HG03196 (cell line): ENCODE measurements around the gene PC.

Source experiments
- ATAC-seq: cut with Tn5 transposase; IDR thresholded peaks from one replicate; pipeline ENCODE4 v1.9.1; 2021; ENCODE audit not compliant: unreplicated experiment

PC gene

DNA sequence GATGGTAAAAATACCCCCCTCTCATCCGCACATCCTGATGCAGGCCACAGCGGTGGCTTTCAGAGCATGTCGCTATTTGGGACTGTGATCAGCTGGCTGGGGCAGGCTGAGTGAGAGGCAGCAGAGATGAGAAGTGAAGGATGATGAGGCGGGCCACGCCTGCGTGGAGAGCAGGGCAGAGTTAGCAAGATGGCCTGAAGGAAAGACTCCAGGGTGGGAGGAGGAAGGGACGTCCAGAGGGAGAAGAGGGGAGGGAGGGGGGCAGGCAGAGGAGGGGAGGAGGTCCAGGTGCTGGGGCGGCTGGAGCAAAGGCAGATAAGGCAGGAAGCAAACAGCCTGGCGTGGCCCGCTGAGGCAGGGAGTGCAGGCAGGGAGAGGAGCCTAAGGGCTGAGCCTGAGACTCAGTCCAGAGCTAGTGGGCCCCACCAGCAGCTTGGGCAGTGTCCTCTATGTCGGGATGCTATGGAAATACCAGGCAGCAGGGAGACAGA is 72.2 kb downstream of the PC start:
- no peak for ATAC-seq

DNA sequence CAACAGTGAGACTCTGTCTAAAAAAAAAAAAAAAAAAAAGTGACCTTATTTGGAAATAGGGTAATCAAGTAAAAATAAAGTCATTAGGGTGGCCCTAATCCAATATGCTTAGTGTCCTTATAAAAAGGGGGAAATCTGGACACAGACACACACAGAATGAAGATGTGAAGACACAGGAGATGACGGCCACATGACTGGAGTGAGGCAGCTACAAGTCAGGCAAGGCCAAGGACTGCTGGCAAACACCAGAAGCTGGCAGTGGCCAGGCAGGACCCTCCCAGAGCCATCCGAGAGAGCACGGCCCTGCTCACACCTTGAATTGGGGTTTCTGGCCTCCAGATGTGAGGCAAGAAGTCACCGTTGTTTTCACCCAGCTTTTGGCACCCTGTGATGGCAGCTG is 72.7 kb downstream of the PC start:
- ATAC-seq, result no peak

DNA sequence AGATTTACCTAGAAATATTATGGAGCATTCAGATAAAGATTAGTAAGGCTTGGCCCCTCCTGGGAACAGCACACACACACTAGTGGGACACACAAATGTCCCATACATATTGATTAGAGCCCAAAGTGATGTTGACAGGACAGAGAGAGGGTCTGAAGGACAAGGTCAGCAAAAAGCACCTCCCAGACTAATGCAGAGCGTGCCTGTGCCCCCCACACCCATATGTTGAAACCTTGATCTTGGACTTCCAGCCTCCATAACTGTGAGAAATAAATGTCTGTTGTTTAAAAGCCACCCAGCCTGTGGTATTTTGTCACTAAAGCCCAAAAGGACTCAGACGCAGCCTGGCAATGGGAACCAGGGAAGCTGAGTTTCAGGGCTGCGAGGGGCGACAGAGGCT is 73.7 kb downstream of the PC start:
- no peak for ATAC-seq

DNA sequence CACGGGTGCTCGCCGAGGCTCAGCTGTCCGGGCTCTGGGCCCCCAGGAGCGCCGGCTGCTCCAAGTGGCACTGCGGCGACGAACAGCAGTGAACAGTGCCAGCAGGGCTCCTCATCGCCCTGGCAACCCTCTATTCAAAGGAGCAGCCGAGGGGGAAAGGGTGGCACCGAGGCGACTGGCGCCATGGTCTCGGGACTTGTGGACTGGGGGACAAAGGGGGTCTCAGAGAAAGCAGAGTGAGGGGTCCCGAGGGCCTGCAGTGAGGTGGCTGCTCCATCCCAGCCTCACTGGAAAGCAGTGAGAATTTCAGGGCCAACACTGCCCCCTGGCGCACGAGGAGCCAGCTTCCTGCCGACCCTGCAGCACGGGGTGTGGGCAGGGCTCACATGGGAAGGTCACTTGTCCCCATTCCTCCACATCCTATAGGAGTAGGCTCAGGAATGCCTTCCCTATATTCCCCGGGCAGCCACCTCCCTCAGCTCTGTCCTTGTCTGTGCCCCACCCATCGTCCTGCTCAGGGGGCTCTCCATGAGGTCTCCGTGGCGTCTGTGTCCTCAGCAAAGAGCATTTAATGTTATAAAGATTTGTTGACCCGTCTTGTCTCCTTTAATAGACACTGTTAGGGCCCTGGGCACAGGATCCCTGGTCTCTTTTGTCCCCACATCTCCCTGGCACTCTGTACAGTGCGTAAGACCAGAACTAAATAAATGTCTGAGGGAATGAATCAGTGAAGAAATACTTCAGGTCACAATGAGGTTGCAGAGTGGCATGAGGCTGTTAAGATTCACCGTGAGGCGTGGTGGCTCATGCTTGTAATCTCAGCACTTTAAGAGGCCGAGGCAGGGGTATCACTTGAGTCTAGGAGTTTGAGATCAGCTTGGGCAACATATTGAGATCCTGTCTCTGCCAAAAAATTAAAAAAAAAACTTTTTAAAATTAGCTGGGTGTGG is 74.9 kb downstream of the PC start:
- ATAC-seq, result no peak

DNA sequence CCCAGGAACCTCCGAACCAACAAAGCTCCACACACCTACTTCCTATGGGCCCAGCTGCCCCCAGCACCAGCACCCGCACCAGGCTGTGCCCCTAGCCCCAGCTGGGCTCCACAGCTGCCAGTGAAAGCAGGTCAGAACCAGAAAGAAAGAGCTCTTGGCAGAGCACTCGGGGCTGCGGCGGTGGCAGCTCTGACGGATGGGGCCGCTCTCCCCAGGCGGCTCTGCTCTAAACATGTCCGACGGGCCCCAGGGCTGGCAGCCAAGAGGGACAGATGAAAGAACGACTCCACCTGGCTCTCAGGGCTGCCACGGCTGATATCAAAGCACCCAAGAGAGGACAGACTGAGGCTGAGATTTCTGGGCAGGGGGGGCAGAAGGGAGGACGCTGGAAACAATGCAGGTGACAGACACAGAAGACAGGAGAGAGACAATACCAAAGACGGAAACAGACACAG is 75.6 kb downstream of the PC start:
- ATAC-seq, result no peak

DNA sequence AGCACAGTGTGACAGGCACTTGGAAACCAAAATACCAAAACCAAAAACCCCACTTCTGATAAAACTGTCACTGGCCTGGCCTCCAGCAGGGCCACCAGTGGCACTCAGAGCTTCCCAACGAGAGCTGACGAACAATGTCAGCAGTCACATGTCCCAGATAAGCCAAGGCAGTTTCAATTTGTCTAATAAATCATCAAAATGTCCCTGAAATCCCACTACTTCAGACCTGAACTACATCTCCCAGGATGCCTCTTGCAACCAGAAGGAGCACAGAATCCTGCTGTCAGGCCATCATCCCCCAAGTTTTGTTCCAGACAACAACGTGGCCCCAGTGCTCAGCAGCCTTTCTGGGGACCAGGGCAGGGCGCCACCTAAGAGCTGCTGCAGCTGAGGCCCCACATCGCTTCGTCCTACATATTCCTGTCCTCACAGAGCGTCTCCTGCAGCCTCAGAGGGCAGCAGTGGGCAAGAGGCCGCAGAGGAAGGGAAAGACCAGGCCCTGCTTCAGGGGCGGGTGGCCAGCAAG is 76.2 kb downstream of the PC start:
- ATAC-seq, result no peak

DNA sequence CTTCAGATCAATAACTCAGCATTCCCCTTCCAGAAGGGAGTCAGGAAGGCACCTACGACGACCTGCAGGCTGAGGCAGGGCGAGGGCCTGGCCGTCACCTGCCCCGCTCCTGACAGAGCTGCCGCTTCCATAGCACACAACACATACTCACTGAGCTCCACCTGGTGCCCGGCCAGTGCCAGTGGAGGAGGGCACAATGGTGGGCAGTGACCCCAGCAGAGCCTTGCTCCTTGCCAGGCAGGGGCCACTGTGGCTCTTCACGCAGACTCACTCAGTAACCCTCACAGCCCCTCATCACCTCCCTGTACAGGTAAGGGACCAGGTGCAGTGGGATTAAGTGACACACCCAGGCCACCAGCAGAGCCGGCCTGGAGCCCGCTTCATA is 76.7 kb downstream of the PC start:
- ATAC-seq, result no peak

DNA sequence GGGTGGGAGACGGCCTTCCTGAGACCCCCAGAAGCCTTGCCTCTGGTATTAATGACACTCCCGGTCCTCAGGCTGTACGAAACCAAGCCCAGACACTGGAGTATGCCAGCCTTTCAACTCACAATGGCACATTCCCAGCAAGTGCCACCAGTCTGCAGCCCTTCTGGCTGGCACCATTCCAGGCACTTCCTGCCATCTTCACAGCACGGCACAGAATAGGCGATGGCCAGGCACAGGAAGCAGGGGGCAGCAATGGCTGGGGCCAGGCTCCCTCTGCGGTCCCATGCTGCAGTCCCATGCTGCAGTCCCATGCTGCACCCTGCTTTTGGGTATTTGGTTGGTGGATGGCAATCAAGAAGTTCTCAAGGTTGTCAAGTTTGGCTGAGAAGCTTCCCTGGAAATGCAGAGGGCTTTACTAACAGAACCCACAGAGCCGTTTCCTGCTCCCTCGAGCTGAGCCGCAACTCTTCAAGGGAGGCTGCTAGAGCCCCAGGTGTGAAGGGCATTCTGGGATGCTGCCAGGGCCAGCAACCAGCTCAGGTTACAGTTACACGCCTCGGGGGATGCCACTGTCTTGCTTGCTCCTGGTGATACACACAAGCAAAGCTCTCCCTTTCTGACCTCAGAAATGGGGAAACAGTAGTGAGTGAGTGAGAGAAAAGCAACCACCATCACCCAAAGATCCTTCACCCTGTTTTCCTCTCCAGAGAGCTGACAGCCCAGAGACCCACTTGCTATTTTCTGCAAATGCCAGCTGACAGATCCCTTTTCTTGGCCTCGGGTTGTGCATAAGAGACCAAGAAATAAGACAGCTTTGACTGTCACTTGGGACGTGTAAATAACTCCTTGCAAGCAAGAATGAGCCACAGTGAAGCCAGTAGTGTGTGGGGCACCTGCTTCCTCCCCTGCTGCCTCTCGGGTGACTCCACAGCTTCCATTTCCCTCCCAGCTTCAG is 77.4 kb downstream of the PC start:
- ATAC-seq, result no peak

DNA sequence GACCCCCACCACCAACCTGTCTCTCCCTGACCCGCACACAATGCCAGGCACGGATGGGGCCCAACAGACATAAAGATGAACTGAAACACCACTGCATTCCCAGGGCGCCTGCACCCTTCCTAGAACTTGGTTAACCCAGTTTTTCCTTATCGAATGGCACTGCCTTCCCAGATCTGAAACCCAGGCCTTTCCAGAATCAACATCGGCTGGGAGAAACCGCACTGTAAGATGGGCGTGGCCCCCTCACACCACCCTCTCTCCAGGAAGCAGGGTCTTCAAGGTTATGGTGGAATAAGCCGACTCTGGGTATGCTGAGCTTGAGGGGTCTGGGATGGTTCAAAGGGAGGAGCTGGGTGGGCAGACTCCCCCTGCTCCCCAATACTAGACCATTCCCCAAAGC is 78.2 kb downstream of the PC start:
- ATAC-seq, result no peak

DNA sequence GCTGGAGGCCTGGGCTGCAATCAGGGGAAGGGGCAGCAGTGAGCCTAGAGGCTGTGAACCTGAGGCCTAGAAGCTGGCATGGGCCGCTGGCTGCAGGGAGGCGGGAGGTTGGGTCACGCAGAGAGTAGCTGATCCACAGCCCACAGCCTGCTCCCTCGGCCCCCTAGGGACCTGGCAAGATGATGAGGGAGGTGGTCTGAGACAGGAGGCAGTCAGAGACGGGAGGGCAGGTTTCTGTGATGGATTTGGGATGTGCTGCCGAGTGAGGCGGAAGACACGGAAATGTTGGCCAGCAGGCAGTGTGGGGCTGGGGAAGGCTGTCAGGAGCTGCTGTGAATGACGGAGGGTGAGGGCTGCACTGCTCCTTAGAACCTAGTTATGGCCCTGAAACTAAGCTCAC is 78.6 kb downstream of the PC start:
- no peak for ATAC-seq

DNA sequence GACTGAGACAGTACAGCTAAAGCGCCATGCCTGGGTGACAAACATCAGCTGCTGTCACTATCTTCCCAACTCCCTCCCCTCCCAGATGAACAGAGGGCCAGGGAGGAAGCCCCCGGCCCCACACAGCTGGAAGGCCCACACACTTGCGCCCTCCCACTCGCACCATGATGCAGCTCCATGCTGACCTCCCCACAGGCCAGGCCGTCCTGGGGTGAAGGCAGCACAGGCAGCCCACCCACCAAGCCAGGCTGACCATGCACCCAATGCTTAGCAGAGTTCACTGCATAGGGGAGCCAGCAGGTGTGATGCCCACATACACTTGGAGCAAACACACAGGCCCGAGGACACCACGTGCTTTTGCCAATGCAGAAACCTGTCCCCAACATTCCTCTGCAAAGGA is 79.2 kb downstream of the PC start:
- no peak for ATAC-seq

DNA sequence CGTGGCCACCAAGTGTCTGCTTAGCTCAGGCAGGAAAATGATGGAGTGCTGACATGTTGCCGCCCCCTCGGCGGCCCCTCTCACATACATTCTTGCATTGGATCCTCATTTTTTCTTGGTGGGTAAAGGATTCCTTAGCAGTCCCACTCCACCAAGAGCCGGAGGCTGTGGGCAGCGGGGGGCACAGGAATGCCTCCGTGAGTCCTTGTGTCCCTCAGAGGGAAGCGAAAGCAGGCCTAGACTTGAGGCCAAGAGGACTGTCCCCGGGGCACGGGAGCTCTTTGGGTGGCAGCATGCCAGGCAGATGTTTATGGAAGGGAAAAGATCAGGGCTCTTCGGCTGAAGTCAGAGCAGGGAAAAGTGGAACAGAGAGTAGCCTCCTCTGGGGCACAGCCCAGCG is 79.7 kb downstream of the PC start:
- no peak for ATAC-seq

DNA sequence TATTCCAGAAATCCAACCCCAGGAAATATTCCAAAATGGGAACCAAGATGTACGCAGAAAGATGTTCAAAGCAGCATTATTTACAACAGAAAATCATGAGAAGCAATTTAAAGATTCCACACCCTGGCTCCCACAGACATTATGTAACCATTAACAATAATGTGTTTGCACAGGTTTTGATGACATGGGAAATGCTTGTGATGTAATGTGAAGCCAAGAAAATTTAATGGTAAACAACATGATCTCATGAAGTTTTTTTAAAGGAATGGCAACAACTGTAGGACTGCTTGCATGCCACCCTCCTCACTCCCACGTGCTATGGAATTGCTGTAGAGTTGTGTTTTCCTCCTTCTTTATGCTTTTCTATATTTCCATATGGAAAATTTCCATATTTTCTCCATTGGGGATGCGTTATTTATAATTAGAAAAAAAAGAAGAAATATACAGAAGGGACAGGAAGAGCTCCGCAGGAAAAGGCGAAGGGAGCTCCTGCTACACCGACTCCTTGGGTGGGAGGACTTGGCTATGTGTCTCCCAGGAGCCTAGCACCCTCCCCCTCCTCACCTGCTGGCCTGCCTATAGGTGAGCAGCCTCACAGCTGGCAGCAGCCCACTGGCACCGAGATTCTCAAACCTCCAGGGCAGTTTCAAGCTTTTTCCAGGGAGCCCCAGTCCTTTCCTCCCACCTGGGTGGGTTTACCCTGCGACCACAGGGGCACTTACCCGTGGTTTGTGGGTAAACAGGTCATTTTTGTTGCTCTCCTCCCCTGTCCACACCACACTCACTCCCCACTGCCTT is 80.4 kb downstream of the PC start:
- ATAC-seq, result no peak

DNA sequence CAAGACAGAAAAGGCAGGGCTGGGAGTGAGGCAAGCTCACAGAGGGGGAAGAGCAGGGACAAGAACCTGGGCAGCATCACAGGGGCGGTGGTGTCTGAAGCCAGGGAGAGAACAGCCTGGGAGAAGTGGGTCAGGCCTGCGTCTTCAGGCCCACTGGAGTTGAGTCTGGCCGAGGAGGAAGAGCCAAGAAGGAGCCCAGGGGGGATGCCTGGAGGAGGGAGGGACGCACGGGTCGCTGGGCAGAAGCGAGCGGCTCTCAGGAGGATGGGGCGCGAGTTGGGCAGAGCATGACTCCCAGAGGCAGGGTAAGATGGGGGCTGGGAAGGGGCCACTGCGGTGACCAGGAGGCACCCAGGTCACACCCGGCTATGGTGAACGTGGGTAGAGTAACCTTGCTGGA is 82.8 kb downstream of the PC start:
- ATAC-seq, result no peak

DNA sequence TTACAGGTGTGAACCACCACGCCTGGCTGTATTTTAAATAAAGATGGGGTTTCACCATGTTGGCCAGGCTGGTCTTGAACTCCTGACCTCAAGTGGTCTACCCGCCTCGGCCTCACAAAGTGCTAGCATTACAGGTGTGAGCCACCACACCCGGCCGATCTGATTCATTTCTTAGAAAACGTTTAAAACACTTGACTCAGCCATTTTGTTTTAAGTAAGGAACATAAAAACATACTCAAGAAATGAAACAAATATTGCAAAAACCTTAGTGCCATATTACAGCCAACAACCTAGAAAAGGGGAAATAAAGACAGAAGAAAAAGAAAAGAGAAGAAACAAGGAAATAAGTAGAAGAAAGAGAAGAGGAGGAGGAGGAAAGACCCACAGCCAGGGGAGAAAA is 84.0 kb downstream of the PC start:
- ATAC-seq, result no peak

DNA sequence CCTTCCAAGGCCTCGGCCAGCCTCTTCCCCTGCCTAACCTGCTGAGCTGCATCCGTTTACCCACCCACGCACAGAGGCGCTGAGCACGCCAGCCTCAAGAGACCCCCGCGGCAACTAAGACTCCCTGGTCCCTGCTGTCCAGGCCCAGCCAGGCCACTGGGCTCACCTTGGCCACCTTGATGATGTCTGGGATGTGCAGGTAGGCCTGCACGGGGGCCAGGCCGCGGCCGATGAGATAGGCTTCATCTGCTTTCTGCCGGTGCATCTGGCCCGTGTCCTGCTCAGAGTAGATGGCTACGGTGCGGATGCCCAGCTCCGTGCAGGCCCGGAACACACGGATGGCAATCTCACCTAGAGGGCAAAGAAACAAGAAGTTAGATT is 86.7 kb downstream of the PC start:
- no peak for ATAC-seq

DNA sequence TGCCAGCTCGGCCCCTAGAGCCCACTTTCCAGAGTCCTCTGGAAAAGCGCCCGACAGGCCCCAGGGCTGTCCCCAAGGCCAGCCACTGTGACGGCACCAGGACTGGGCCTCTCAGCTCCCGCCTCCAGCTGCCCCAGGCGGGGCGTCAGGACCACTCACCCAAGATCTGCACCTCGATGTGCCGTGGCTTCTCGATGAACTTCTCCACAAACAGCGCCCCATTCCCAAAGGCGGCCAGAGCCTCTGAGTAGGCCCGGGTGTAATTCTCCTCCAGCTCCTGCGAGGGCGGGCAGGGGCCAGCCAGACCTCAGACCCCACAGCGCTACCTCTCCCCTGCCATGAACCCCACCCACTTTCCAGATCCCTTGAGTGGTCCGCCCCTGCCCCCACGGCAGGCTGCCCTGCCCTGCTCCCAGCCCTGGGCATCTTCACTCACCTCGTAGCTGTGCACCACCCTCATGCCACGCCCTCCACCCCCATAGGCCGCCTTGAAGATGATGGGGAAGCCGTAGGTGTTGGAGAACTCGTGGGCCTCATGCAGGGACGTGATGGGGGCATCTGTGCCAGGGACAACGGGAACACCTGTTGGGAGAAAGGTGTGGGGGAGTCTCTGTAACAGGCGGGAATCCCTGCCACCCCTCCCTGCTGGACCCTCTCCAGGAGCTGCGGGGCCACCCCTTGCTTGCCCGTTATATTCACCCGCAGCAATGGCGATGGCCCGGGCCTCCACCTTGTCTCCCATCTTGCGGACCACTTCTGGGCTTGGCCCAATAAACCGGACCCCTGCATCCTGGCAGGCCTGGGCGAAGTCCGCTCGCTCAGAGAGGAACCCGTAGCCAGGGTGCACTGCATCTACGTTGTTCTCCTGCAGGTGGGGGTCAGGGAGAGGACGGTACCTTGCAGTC is 87.3 kb downstream of the PC start:
- ATAC-seq, result no peak

DNA sequence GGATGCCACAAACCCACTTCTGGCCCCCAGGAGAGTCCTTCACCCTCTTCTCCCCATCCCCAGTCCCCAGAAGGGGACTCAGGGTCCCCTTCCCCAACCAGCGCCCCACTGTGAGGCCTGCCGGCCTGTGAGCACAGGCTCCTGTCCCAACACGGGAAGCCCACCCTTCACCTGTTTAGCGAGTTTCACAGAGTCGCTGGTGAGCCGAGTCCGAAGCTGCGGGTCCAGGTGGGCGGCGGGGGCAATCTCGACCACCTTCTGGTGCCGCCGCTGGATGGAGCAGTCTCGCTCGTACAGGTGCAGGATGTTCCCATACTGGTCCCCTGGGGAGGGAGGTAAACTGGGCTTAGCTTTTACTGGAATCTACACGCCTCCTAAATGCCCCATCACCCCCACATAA is 88.1 kb downstream of the PC start:
- no peak for ATAC-seq

DNA sequence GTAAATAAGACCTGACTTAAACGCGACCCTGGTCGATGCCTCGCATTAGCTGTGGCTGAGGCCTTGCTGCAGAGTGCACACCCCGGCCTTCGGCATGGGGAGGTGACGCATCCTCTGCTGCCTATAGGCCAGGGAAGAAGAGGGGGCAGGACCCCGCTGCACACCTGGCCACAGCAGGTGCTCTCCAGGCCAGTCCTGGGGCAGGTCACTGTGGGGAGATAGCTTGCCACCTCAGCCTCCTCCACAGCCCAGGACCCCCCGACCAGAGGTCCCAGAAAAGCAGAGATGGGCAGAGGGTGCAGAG is 88.7 kb downstream of the PC start:
- ATAC-seq, result no peak
